CD4-positive, alpha-beta T cell treated with Interleukin-10 for 1 hour (primary cell): Measurements from ENCODE around the gene PTK7.
"Not testable (repeated sequence)": the region's sequence is repeated elsewhere in the genome, so short reads cannot be mapped to it uniquely, and the experiment has no call there.

Experiments used
- DNase-seq: peaks from one replicate; pipeline ENCODE4 v3.0.0-alpha.2; 2020

PTK7 gene

GRCh38 chr6:43089874-43090558 lies 13.9 kb downstream of the PTK7 start:
- DNase-seq, result no peak

GRCh38 chr6:43090559-43090956 lies 14.4 kb downstream of the PTK7 start:
- DNase-seq, result no peak

- DNase-seq, result no peak
These were observed 14.9 kb downstream of the PTK7 start for GRCh38 chr6:43091020-43091419.

- no peak for DNase-seq
These were observed 15.4 kb downstream of the PTK7 start for GRCh38 chr6:43091436-43091991.

- DNase-seq, result no peak
These were observed 16.5 kb downstream of the PTK7 start for GRCh38 chr6:43092635-43093034.

- DNase-seq, result peak; percentile 30
These were observed 17.5 kb downstream of the PTK7 start for GRCh38 chr6:43093436-43094289.

- no peak for DNase-seq
These were observed 19.8 kb downstream of the PTK7 start for GRCh38 chr6:43095939-43096338.

GRCh38 chr6:43096451-43097097 lies 20.5 kb downstream of the PTK7 start:
- DNase-seq, result no peak

- DNase-seq, result no peak
These were observed 21.0 kb downstream of the PTK7 start for GRCh38 chr6:43097098-43097489.

- DNase-seq, result no peak
These were observed 21.4 kb downstream of the PTK7 start for GRCh38 chr6:43097502-43097901.

- DNase-seq, result no peak
These were observed 25.4 kb downstream of the PTK7 start for GRCh38 chr6:43101497-43101896.

GRCh38 chr6:43103253-43103876 lies 27.3 kb downstream of the PTK7 start:
- no peak for DNase-seq

- no peak for DNase-seq
These were observed 29.6 kb downstream of the PTK7 start for GRCh38 chr6:43105538-43106222.

- DNase-seq, result no peak
These were observed 31.4 kb downstream of the PTK7 start for GRCh38 chr6:43107344-43108062.

GRCh38 chr6:43113431-43114260 lies 37.5 kb downstream of the PTK7 start:
- DNase-seq, result no peak

- DNase-seq, result no peak
These were observed 39.3 kb downstream of the PTK7 start for GRCh38 chr6:43115365-43115764.

GRCh38 chr6:43117466-43117865 lies 41.4 kb downstream of the PTK7 start:
- not testable (repeated sequence) for DNase-seq

GRCh38 chr6:43119482-43119881 lies 43.4 kb downstream of the PTK7 start:
- DNase-seq, result no peak

GRCh38 chr6:43120101-43120763 lies 44.1 kb downstream of the PTK7 start:
- DNase-seq, result no peak
